Measurements from ENCODE around the gene ZGPAT. TPM values are rescaled to one million over a fixed set of nuclear protein-coding genes. Genes with fewer than 3 reads are reported as not detected.

ZGPAT gene
- total RNA-seq, 1 donor = 18.8 TPM

DNA sequence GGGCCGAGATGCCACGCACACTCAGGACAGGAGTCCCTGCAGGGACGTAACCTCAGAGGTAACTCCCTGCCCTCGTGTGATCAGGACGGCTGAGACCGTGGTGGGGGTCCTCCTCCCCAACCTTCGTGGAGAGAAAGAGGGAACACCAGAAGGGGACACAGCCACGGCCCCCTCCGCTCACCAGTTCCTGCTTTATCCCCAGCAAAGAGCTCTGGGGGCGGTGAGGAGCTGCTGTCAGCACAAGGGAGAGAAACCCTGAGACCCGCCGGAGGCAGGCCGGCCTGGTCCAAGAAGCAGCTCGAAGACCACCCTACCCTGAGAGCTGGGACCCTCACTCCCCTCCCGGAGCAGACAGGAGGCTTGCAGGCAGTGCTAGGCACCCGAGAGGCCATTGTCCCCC, 76.1 kb downstream of the ZGPAT start:
- no peaks in the 10 kb centered on the region for H3K79me2 ChIP-seq (ENCODE audit: insufficient read depth, low read length)
- H3K36me3 ChIP-seq (ENCODE audit: insufficient read depth, low read length) = no peaks in the 10 kb centered on the region
- no peak overlapping the region for H3K4me2 ChIP-seq (ENCODE audit: insufficient read depth, low read length)
- no peaks in the 10 kb centered on the region for H3K27me3 ChIP-seq (ENCODE audit: insufficient read depth, low read length)
- peak; percentile 35 for DNase-seq (ENCODE audit: insufficient read length, low spot score, missing footprints)
- H2AFZ ChIP-seq (ENCODE audit: low read length) = no peak overlapping the region
- no peak overlapping the region for H3K4me3 ChIP-seq (ENCODE audit: insufficient read depth, low read length)
- H3K4me1 ChIP-seq (ENCODE audit: insufficient read depth, low read length) = no peaks in the 10 kb centered on the region
- H4K20me1 ChIP-seq (ENCODE audit: insufficient read depth, low read length) = no peaks in the 10 kb centered on the region
- no peak for TF ChIP-seq CTCF (IDR thresholded peaks at IDR 0.05; ENCODE audit: extremely low read depth, low read depth, low read length)
- H3K27ac ChIP-seq (ENCODE audit: low read depth, low read length) = no peak overlapping the region
- H3K9me3 ChIP-seq (ENCODE audit: low read depth, low read length) = no peaks in the 10 kb centered on the region

GRCh38 chr20:63785691-63786131, 77.9 kb downstream of the ZGPAT start:
- Histone ChIP-seq H3K36me3 (ENCODE audit: insufficient read depth, low read length) (no peaks in the 10 kb centered on the region), H3K27ac (ENCODE audit: low read depth, low read length) (no peak overlapping the region), H3K79me2 (ENCODE audit: insufficient read depth, low read length) (no peaks in the 10 kb centered on the region), H3K9me3 (ENCODE audit: low read depth, low read length) (no peaks in the 10 kb centered on the region), H3K4me2 (ENCODE audit: insufficient read depth, low read length) (no peak overlapping the region), H3K4me3 (ENCODE audit: insufficient read depth, low read length) (no peak overlapping the region), H4K20me1 (ENCODE audit: insufficient read depth, low read length) (no peaks in the 10 kb centered on the region), H3K27me3 (ENCODE audit: insufficient read depth, low read length) (no peaks in the 10 kb centered on the region), H2AFZ (ENCODE audit: low read length) (no peak overlapping the region), H3K4me1 (ENCODE audit: insufficient read depth, low read length) (no peaks in the 10 kb centered on the region)
- TF ChIP-seq CTCF (IDR thresholded peaks at IDR 0.05; ENCODE audit: extremely low read depth, low read depth, low read length) = no peak
- no peak for DNase-seq (ENCODE audit: insufficient read length, low spot score, missing footprints)

Small RNA genes lying within 50 kb of the gene (small RNA-seq; reads per million reads assigned to genes)
- gene LIME1 = not detected
- gene TNFRSF6B = not detected

Other genes starting within 250 kb of the ZGPAT start
- 0.36 TPM in 1 of 2 replicates, not detected in the other for gene KCNQ2, start 235.4 kb upstream of the ZGPAT start, total RNA-seq
- gene EEF1A2, start 209.0 kb upstream of the ZGPAT start, total RNA-seq = not detected in 2 replicates
- gene PPDPF, start 187.3 kb upstream of the ZGPAT start, total RNA-seq = 52.2 and 85.4 TPM in 2 replicates
- gene PTK6, start 170.7 kb upstream of the ZGPAT start, total RNA-seq = under 0.01 TPM in 1 of 2 replicates, not detected in the other
- not detected in 2 replicates for gene SRMS, start 160.3 kb upstream of the ZGPAT start, total RNA-seq
- under 0.01 TPM in 1 of 2 replicates, not detected in the other for gene FNDC11, start 153.9 kb upstream of the ZGPAT start, total RNA-seq
- gene HELZ2, start 133.8 kb upstream of the ZGPAT start, total RNA-seq = 23.3 and 27.5 TPM in 2 replicates
- 7.4 and 9.4 TPM in 2 replicates for gene GMEB2, start 80.9 kb upstream of the ZGPAT start, total RNA-seq
- 1.1 and 2.1 TPM in 2 replicates for gene STMN3, start 54.6 kb upstream of the ZGPAT start, total RNA-seq
- 10.9 and 11.8 TPM in 2 replicates for gene RTEL1, start 49.7 kb upstream of the ZGPAT start, total RNA-seq
- gene TNFRSF6B, start 11.4 kb upstream of the ZGPAT start, total RNA-seq = 2.1 and 2.9 TPM in 2 replicates
- gene ARFRP1, start 63 bp upstream of the ZGPAT start, total RNA-seq = 21.7 and 23.0 TPM in 2 replicates
- 1.8 and 2.9 TPM in 2 replicates for gene LIME1, start 28.6 kb downstream of the ZGPAT start, total RNA-seq
- 27.5 and 29.5 TPM in 2 replicates for gene SLC2A4RG, start 31.7 kb downstream of the ZGPAT start, total RNA-seq
- under 0.01 and 0.36 TPM in 2 replicates for gene ZBTB46, start 123.2 kb downstream of the ZGPAT start, total RNA-seq
- gene ABHD16B, start 153.5 kb downstream of the ZGPAT start, total RNA-seq = not detected in 2 replicates
- 99.6 and 115 TPM in 2 replicates for gene TPD52L2, start 157.2 kb downstream of the ZGPAT start, total RNA-seq
- 41.5 and 53.9 TPM in 2 replicates for gene DNAJC5, start 187.1 kb downstream of the ZGPAT start, total RNA-seq
- gene UCKL1, start 248.4 kb downstream of the ZGPAT start, total RNA-seq = 21.0 and 23.9 TPM in 2 replicates

Measured in osteoblast (primary cell).